HEK293T (cell line): ENCODE data around the gene UBL7.

Experiments
- CTCF ChIA-PET: fragments of 350-600 bp; formaldehyde crosslinking; extraction: SDS; loops from one replicate; lab custom pipeline; 2021; ENCODE audit warnings: antibody characterized with exemption, inconsistent platforms; lab: Yijun Ruan, JAX
- POLR2A ChIA-PET: fragments of 350-600 bp; formaldehyde crosslinking; extraction: SDS; loops from one replicate; lab custom pipeline; 2020; ENCODE audit warnings: antibody characterized with exemption, inconsistent platforms; lab: Yijun Ruan, JAX
- DNase-seq: peaks from one replicate; pipeline ENCODE4 v3.0.0; 2012; ENCODE audit warnings: mixed read lengths; ENCODE audit errors: extremely low spot score
- ARNT ChIP-seq: fragments of 450-650 bp; IDR thresholded peaks from 2 replicates; pipeline ENCODE4 v1.6.1; 2017; ENCODE audit warnings: mild to moderate bottlenecking
- BHLHE40 ChIP-seq: fragments of 450-650 bp; IDR thresholded peaks from 2 replicates; pipeline ENCODE4 v1.6.1; 2016; ENCODE audit warnings: mild to moderate bottlenecking, moderate library complexity, borderline replicate concordance
- CTBP1 ChIP-seq: fragments of 450-650 bp; IDR thresholded peaks from 2 replicates; pipeline ENCODE4 v1.6.1; 2016; ENCODE audit warnings: borderline replicate concordance
- ELF4 ChIP-seq: fragments of 450-650 bp; IDR thresholded peaks from 2 replicates; pipeline ENCODE4 v1.6.1; 2017; ENCODE audit warnings: antibody characterized with exemption
- FOXA1 ChIP-seq: fragments of 450-650 bp; IDR thresholded peaks from 2 replicates; pipeline ENCODE4 v1.6.1; 2016; ENCODE audit warnings: mild to moderate bottlenecking
- FOXK2 ChIP-seq: fragments of 450-650 bp; IDR thresholded peaks from 2 replicates; pipeline ENCODE4 v1.6.1; 2016; ENCODE audit warnings: mild to moderate bottlenecking
- FOXM1 ChIP-seq: fragments of 450-650 bp; IDR thresholded peaks from 2 replicates; pipeline ENCODE4 v1.6.1; 2017; ENCODE audit warnings: mild to moderate bottlenecking, borderline replicate concordance
- HDGF ChIP-seq: fragments of 450-650 bp; IDR thresholded peaks from 2 replicates; pipeline ENCODE4 v1.6.1; 2017; ENCODE audit warnings: antibody characterized with exemption, borderline replicate concordance
- L3MBTL2 ChIP-seq: fragments of 450-650 bp; conservative IDR thresholded peaks from 2 replicates; pipeline ENCODE4 v1.6.1; 2016; ENCODE audit warnings: mild to moderate bottlenecking
- LEF1 ChIP-seq: fragments of 450-650 bp; IDR thresholded peaks from 2 replicates; pipeline ENCODE4 v1.6.1; 2017; ENCODE audit warnings: mild to moderate bottlenecking, borderline replicate concordance
- NFRKB ChIP-seq: fragments of 450-650 bp; IDR thresholded peaks from 2 replicates; pipeline ENCODE4 v1.6.1; 2016; ENCODE audit warnings: mild to moderate bottlenecking, moderate library complexity
- SP1 ChIP-seq: fragments of 450-650 bp; IDR thresholded peaks from 2 replicates; pipeline ENCODE4 v1.6.1; 2017
- SUZ12 ChIP-seq: fragments of 450-650 bp; IDR thresholded peaks from 2 replicates; pipeline ENCODE4 v1.6.1; 2016; ENCODE audit warnings: mild to moderate bottlenecking
- TARDBP ChIP-seq: fragments of 450-650 bp; IDR thresholded peaks from 2 replicates; pipeline ENCODE4 v1.6.1; 2016
- ZNF384 ChIP-seq: fragments of 450-650 bp; IDR thresholded peaks from 2 replicates; pipeline ENCODE4 v1.6.1; 2016
- TF ChIP-seq, protein P1 (sequence below): fragments of 450-650 bp; IDR thresholded peaks from 2 replicates; pipeline ENCODE4 v1.6.1; 2016

UBL7 gene

DNA sequence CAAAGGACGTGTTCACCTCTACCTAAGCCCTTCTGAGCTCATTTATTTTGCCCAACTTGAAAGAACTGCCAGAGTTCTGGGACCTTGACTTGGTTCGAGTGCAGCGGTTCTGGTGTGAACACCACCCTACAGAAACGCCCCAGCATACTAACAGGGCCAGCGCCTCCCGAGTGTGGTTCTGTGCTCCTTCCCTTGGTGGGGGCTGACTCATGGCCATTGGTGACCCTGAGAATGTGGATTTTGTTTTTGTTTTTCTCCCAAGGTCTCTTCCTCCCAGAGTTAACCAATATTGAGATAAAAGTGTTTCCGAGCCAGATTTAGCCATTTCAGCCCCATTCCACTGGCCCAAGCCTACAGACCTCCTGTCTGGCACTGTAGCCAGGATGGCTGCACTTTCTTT lies 55.1 kb downstream of the UBL7 start:
- no peak for DNase-seq
- CTCF ChIA-PET, result interaction anchor here (1.5 kb wide), 1 partner anchor 23 kb away, joined by 4 read pairs; no protein-coding TSS in a partner anchor
- POLR2A ChIA-PET, result no interaction called here
- TF ChIP-seq ARNT, result no peak
- no peak for TF ChIP-seq SUZ12
- no peak for TF ChIP-seq TARDBP
- no peak for TF ChIP-seq NFRKB
- TF ChIP-seq CTBP1, result no peak
- no peak for TF ChIP-seq FOXA1
- no peak for TF ChIP-seq FOXK2
- TF ChIP-seq L3MBTL2, result no peak
- no peak for TF ChIP-seq LEF1
- TF ChIP-seq FOXM1, result no peak
- TF ChIP-seq HDGF, result no peak

DNA sequence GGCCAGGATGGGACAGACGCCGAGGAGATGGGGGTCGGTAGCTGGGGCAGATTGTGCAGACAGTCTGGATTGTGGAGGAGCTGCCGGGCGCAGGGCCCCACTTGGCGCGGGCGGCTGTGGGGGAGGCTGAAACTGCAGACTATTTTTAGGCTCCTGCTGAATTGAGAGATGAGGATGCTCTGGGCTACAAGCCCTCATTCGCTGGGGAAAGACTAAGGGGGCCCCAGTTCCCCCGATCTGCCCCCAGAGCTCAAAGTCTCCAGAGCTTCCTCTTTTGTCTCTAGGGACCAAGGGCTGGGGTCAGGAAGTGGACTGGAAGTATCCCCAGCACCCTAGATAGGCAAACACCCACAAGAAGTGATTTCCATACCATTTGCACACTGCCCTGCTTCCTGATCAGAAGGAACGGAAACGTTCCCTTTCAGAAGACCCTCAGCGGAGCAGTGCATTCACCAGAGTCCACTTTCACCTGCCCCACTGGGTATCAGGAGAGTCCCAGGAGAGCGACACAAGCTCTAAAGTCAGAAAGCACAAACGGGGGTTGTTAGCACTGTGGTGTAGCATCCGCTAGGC lies 56.9 kb downstream of the UBL7 start:
- CTCF ChIA-PET, result interaction anchor here (0.8 kb wide), 1 partner anchor 28 kb away, joined by 4 read pairs; no protein-coding TSS in a partner anchor
- POLR2A ChIA-PET, result interaction anchor here (0.9 kb wide), 1 partner anchor 57 kb away, joined by 3 read pairs; the partner anchor contains the start of gene UBL7
- DNase-seq, result no peak
- TF ChIP-seq FOXK2 (no peak), TARDBP (no peak)

DNA sequence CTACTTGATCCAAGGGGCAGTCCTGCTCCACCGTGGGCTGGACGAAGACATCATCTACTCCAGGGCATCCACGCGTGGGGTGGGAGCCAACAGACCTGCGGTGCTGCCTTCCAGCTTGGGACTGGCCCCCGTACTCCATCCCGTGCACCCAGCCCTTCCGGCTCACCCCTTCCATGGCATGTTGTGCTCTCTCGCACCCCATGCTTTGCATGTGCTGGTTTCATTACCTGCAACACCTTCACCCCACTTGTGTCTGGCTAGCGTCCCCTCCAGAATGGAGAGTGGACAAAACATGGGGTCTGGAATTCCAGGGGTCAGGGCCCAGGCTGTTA lies 57.4 kb downstream of the UBL7 start:
- ChIA-PET CTCF (interaction anchor here (0.8 to 0.9 kb wide), 2 partner anchors 9 to 28 kb away, joined by 4 read pairs; no protein-coding TSS in a partner anchor), POLR2A (interaction anchor here (0.9 kb wide), 1 partner anchor 57 kb away, joined by 3 read pairs; the partner anchor contains the start of gene UBL7)
- DNase-seq, result no peak
- TF ChIP-seq ARNT, result no peak
- TF ChIP-seq HDGF, result no peak

DNA sequence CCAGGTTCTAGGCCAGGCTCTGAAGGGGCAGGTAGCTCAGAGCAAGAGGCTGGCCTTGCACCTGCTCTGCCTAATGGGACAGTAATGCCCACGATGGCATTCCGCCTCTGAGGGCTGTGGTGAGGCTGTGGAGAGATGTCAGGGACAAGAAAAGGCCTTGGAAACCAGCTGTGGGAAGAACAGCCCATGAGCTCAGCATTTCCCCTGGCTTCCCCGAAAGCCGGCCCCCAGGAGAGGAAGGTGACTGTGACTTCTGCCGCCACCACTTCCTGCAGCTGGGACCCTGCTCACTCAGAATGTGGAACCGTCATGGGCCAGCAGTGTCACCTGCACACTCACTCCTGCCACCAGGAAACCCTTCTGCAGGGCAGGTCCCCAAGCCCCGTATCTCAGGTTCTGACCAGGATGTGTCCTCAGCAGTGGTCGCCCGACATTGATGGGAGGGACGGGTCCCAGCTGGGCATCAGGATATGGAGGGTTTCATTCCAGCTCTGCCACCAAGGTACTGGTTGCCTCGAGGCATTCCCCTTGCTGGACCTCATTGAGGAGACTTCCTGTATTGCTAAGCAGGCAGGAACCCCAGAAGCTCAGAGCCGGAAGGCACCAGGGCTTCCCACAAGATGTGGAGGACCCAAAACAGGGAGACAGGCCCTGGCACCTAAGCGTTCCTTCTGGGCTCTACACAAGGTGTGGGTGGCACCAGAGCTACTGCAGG lies 57.9 kb downstream of the UBL7 start:
- ChIA-PET POLR2A (interaction anchor here (0.9 kb wide), 1 partner anchor 58 kb away, joined by 3 read pairs; the partner anchor contains the start of gene UBL7), CTCF (interaction anchor here (0.8 to 0.9 kb wide), 2 partner anchors 10 to 27 kb away, joined by 4 read pairs; no protein-coding TSS in a partner anchor)
- TF ChIP-seq, protein P1, sequence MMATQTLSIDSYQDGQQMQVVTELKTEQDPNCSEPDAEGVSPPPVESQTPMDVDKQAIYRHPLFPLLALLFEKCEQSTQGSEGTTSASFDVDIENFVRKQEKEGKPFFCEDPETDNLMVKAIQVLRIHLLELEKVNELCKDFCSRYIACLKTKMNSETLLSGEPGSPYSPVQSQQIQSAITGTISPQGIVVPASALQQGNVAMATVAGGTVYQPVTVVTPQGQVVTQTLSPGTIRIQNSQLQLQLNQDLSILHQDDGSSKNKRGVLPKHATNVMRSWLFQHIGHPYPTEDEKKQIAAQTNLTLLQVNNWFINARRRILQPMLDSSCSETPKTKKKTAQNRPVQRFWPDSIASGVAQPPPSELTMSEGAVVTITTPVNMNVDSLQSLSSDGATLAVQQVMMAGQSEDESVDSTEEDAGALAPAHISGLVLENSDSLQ, result no peak
- TF ChIP-seq NFRKB (no peak), CTBP1 (no peak), TARDBP (no peak), ELF4 (no peak), BHLHE40 (no peak), ZNF384 (no peak), SUZ12 (no peak), ARNT (no peak), FOXM1 (no peak), LEF1 (no peak)
- DNase-seq, result no peak

DNA sequence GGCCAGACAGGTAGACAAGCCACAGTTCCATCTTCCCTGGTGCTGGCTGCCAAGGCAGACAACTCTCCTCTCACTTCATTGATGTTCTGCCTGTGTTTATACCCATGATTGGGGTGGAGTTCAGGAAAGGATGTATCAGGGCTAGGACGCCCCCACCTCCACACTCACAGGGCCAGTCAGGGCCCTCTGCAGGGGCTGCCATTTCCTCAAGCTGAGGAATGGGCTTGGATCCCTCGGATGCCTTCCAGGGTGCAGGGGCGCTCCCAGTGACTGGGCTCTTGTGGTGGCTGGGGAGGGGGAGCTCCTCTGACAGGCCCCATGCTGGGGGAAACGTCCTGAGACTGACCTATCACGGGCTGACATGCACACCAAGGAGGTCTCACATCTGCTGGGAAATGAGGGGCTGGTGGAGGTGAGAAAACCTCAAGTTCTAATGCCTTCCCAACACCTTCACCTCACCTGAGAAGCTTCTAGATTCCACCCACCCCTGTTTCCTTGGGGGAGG lies 58.6 kb downstream of the UBL7 start:
- CTCF ChIA-PET, result interaction anchor here (0.9 kb wide), 1 partner anchor 11 kb away, joined by 4 read pairs; no protein-coding TSS in a partner anchor
- TF ChIP-seq NFRKB, result no peak
- TF ChIP-seq HDGF, result no peak
- no peak for TF ChIP-seq FOXA1
- no peak for TF ChIP-seq CTBP1
- no peak for TF ChIP-seq SP1
- no peak for TF ChIP-seq FOXM1
- no peak for TF ChIP-seq TARDBP
- TF ChIP-seq, protein P1, result no peak
- no peak for TF ChIP-seq BHLHE40
- no peak for TF ChIP-seq SUZ12
- POLR2A ChIA-PET, result interaction anchor here (1.1 kb wide), 1 partner anchor 59 kb away, joined by 4 read pairs; the partner anchor contains the start of gene UBL7
- DNase-seq, result no peak

DNA sequence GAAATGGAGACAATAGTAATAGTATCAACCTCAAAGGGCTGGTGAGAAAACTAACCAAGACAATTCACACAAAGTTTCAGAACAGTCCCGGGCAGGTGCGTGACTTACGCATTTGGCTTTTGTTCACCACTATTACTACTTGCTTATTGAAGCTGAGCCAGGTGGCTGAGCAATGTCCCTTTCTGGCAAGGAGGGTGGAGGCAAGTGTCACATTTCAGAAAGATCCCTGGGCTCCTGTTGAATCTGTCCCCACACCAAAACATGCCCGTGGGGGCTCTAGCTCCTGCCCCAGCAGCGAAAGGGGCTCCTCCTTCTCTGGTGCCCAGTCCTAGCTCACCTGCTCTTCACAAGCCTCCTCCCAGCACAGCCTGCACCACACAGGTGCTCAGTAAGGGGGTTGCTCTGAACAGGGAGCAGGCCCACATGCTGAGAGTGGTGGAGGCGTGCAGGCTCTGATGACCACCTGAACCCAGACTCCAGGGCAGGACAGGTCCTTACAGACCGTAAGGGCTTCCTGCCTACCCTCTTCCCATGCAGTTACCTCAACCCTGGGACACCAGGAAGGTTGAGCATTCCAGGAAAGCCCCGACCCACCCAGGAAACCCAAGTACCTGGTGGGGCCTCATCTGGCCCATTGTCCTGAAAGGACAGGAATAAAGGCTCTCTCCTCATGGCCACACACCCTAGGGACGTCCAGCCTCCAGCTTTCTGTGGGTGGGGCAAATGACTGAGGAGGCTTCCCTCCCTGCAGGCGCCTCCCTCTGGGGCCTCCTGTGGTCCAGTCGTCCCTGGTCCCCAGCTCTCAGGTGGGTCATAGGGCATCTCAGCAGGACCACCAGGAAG lies 59.8 kb downstream of the UBL7 start:
- CTCF ChIA-PET, result no interaction called here
- DNase-seq, result no peak
- POLR2A ChIA-PET, result interaction anchor here (1.1 kb wide), 2 partner anchors 60 to 214 kb away, joined by 3 to 4 read pairs; partner anchors contain the start of gene UBL7
- TF ChIP-seq FOXM1, result no peak
- TF ChIP-seq TARDBP, result no peak
- TF ChIP-seq BHLHE40, result no peak
- no peak for TF ChIP-seq ZNF384
- no peak for TF ChIP-seq SUZ12
- TF ChIP-seq FOXA1, result no peak
- TF ChIP-seq L3MBTL2, result no peak
- no peak for TF ChIP-seq HDGF
- no peak for TF ChIP-seq NFRKB
